ENCODE measurements around the gene SVIL. TPM values are rescaled to one million over a fixed set of nuclear protein-coding genes. Genes with fewer than 3 reads are reported as not detected.

SVIL gene
- total RNA-seq, 3 donors from 2014 or later, result 67.6 to 1,278 (median 86.0) TPM

DNA sequence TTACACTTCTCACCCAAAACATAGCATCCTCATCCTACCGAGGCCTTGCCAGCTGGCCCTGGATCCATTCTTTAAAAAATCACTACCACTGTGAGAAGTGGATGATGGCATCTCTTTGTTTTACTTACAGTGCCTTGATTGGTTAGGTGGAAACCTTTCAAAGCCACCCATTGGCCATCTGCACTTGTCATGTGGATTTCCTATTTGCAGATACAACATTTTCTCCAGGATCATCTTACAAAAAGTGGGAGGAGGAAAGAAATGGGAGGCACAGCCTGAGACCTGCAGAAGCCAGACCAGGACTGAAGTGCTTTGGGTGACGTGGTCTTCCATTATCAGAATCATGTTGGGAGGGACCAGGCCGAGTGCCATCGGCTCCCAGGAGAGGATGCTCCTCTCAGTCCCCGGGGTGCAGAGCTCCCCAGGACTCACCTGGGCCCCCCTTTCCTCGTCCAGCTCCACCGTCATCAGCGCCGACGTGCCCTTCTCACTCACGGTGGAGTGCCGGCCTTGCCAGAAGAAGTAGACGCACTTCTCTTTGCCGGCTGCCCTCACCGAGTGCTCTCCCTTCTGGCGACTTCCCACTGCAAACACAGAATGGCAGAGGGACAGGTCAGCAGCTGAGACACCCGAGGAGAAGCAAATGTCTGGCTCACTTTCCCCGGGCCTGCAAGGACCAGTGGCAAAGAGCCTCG, 161.2 kb downstream of the SVIL start:
- ATAC-seq, result no peak
- no peaks in the 10 kb centered on the region for H3K36me3 ChIP-seq (ENCODE audit: low read depth)

DNA sequence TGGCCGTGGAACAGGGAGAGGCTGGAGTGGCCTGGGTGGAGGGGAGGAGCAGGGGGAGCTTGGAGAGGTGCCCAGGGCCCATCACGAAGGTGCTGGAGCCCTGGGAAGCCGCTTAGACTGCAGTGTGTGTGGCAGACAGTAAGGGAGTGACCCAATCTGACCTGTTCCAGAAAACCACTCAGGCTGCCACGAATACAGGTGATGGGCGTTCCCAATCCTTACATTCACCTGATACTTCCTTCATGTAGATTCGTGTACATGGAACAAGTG, 161.7 kb downstream of the SVIL start:
- Histone ChIP-seq H3K4me3 (no peak overlapping the region), H3K9me3 (no peaks in the 10 kb centered on the region), H3K36me3 (ENCODE audit: low read depth) (no peaks in the 10 kb centered on the region), H3K4me1 (ENCODE audit: low read depth) (no peaks in the 10 kb centered on the region)
- TF ChIP-seq, protein P1, sequence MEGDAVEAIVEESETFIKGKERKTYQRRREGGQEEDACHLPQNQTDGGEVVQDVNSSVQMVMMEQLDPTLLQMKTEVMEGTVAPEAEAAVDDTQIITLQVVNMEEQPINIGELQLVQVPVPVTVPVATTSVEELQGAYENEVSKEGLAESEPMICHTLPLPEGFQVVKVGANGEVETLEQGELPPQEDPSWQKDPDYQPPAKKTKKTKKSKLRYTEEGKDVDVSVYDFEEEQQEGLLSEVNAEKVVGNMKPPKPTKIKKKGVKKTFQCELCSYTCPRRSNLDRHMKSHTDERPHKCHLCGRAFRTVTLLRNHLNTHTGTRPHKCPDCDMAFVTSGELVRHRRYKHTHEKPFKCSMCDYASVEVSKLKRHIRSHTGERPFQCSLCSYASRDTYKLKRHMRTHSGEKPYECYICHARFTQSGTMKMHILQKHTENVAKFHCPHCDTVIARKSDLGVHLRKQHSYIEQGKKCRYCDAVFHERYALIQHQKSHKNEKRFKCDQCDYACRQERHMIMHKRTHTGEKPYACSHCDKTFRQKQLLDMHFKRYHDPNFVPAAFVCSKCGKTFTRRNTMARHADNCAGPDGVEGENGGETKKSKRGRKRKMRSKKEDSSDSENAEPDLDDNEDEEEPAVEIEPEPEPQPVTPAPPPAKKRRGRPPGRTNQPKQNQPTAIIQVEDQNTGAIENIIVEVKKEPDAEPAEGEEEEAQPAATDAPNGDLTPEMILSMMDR (IDR thresholded peaks at IDR 0.05), result no peak
- ATAC-seq (peak; percentile 37), DNase-seq (no peak)
- intact Hi-C loops (cut with DNase I, micrococcal nuclease), result no loop called here

More for the DNA sequence above, 161.2 kb downstream of the SVIL start:
- intact Hi-C loops (cut with DNase I, micrococcal nuclease), result no loop called here
- DNase-seq, result no peak
- H3K9me3 ChIP-seq, result no peaks in the 10 kb centered on the region
- TF ChIP-seq, protein P1 (IDR thresholded peaks at IDR 0.05), result no peak
- no peaks in the 10 kb centered on the region for H3K4me1 ChIP-seq (ENCODE audit: low read depth)
- H3K4me3 ChIP-seq, result no peak overlapping the region

DNA sequence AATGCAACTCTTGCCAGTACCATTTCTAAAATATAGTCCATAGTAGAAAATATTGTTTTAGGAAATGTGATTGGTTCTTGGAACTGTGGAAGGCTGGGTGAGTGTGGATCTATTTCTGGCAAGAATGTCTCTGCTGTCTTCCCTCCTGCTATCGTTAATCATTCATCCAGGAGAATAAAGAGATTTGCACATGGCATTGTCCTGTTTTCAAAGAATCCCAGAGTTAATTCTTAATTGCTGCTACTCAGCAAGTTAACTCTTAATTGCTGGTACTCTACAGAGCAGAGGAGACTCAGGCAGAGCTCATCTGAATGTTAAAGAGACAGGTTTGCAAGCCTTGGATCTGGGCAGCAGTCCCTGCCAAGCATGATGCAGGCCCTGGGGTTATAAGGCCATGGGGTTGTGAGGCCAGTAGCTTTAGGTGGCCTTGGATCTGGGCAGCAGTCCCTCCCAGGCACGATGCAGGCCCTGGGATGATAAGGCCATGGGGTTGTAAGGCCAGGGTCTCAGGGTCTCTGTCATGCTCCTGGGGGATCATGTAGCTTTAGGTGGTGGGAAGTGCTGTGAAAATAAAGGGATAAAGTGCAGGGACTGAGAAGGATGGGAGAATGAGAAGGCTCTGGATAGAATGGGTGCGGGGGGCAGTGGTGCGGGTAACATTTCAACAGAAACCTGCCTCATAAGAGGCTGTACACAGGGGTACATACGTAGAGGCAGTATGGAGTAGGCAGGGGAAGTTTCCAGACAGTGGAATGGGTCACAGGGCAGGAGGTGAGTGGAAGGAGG, 162.3 kb downstream of the SVIL start:
- intact Hi-C loops (cut with DNase I, micrococcal nuclease), result no loop called here
- no peaks in the 10 kb centered on the region for H3K4me1 ChIP-seq (ENCODE audit: low read depth)
- ATAC-seq (peak; percentile 18), DNase-seq (no peak)
- no peaks in the 10 kb centered on the region for H3K9me3 ChIP-seq
- TF ChIP-seq, protein P1 (IDR thresholded peaks at IDR 0.05), result no peak
- no peak overlapping the region for H3K4me3 ChIP-seq
- no peaks in the 10 kb centered on the region for H3K36me3 ChIP-seq (ENCODE audit: low read depth)

DNA sequence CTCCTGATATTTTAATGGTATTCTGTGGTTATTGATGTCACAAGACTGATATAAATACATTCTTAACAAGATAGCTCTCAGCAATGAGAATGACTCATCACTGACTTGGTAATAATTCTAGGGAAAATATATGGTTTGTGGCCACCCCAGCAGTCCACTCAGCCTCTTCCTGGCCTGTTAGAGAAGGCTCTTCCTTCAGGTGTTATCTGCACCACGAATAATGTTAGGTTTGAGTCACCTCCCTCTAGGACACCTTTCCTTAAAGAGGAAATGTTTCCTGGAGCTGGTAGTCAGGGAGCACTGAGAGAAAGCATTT, 163.3 kb downstream of the SVIL start:
- H3K36me3 ChIP-seq (ENCODE audit: low read depth), result no peaks in the 10 kb centered on the region
- no peaks in the 10 kb centered on the region for H3K4me1 ChIP-seq (ENCODE audit: low read depth)

DNA sequence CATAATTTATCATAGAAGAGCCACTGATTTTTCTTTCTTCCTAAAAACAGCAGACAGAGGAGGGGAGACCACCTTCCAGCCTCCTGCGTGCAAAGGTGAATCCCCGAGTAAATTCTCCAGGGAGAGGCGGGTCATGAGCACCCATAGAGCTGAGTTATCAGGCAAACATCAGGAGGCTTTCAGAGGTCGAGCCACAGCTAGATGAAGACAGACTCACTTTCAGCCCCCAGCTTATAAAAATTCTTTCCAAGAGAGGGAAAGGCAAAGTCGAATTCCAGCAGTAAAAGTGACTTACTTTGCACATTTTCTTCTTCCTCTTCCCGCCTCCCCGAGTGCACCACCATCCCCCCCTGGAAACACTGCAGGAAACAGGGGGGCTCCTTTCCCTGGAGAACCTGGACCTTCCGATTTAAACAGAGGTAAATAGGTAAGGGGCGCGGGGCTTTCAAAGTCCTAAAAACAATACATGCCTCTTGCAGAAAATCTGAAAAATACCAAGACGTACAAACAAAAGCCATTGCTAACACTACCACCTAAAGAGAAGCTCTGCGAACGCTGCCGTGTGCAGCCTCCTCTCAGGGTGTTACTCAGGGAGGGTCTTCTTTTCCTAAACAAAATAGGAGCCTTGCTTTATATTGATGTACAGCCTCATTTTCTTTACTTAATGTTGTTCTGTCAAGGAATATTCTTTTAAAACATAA, 163.8 kb downstream of the SVIL start:
- H3K9me3 ChIP-seq, result no peaks in the 10 kb centered on the region
- ATAC-seq, result no peak
- intact Hi-C loops (cut with DNase I, micrococcal nuclease), result no loop called here
- H3K4me3 ChIP-seq, result no peak overlapping the region
- DNase-seq, result no peak
- H3K36me3 ChIP-seq (ENCODE audit: low read depth), result no peaks in the 10 kb centered on the region
- TF ChIP-seq, protein P1 (IDR thresholded peaks at IDR 0.05), result no peak
- no peaks in the 10 kb centered on the region for H3K4me1 ChIP-seq (ENCODE audit: low read depth)

More for the DNA sequence above, 163.3 kb downstream of the SVIL start:
- TF ChIP-seq, protein P1 (IDR thresholded peaks at IDR 0.05), result no peak
- ATAC-seq (peak; percentile 32), DNase-seq (no peak)
- intact Hi-C loops (cut with DNase I, micrococcal nuclease), result no loop called here
- Histone ChIP-seq H3K4me3 (no peak overlapping the region), H3K9me3 (no peaks in the 10 kb centered on the region)
